Measurements from ENCODE around the gene EIF3B. TPM values are rescaled to one million over a fixed set of nuclear protein-coding genes. Genes with fewer than 3 reads are reported as not detected.
A peak's percentile ranks its signal among the peaks of the same experiment; 100 is the strongest.

The EIF3B gene
- total RNA-seq, 1 donor from 2014 or later: 89.5 TPM

DNA sequence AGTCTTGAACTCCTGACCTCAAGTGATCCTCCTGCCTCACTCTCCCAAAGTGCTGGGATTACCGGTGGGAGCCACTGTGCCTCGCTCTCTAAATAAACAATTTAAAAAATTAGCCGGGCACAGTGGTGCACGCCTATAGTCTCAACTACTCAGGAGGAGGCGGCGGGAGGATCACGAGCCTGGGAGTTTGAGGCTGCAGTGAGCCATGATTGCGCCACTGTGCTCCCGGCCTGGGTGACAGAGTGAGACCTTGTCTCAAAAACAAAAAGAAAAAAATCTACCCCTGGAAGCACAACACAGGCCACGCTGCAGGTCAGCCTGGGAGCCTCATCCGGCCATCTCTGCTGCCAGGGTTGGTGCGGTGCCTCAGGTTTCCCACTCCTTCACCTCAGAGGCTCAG is 3.8 kb upstream of the EIF3B start:
- H3K27ac ChIP-seq: no peak overlapping the region
- intact Hi-C loops (cut with DNase I): no loop called here
- no peak for TF ChIP-seq CTCF (IDR thresholded peaks at IDR 0.05)
- no peaks in the 10 kb centered on the region for H3K9me3 ChIP-seq
- no peaks in the 10 kb centered on the region for H3K27me3 ChIP-seq (ENCODE audit: low read depth)
- H3K4me3 ChIP-seq: no peak overlapping the region
- peaks cover 19% of the 10 kb centered on the region for H3K4me1 ChIP-seq
- no peaks in the 10 kb centered on the region for H3K36me3 ChIP-seq
- no peak for DNase-seq
- ATAC-seq: no peak

DNA sequence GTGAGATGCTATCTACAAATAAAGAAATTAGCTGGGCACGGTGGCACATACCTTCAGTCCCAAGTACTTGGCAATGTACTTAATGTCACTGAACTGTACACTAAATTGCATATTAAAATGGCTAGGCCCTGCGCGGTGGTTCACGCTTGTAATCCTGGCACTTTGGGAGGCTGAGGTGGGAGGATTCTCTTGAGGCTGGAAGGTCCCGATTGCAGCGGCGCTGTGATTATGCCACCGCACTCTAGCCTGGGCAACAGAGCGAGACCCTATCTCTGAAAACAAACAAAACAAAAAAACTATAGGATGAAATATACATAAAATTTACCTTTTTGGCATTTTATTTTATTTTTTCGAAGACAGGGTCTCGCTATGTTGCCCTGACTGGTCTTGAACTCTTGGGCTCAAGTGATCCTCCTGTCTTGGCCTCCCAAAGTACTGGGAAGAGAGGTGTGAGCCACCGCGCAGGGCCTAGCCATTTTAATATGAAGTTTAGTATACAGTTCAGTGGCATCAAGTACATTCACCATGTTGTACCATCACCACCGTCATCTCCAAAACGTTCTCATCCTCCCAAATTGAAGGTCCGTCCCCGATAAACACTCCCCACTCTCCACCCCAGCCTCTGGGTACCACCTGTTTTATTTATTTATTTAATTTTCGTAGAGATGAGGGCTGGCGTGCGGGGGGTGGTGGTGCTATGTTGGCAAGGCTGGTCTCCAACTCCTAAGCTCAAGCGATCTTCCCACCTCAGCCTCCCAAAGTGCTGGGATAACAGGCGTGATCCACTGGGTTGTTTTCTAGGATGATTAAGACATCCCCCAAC is 1.3 kb upstream of the EIF3B start:
- Histone ChIP-seq H3K4me3 (peak overlapping the region; percentile 90), H3K4me1 (peaks cover 38% of the 10 kb centered on the region), H3K9me3 (no peaks in the 10 kb centered on the region), H3K36me3 (no peaks in the 10 kb centered on the region), H3K27ac (peak overlapping the region; percentile 100), H3K27me3 (ENCODE audit: low read depth) (no peaks in the 10 kb centered on the region)
- no peak for DNase-seq
- ATAC-seq: peak in 1 of 2 donors; percentile 4
- intact Hi-C loops (cut with DNase I): no loop called here
- no peak for TF ChIP-seq CTCF (IDR thresholded peaks at IDR 0.05)

DNA sequence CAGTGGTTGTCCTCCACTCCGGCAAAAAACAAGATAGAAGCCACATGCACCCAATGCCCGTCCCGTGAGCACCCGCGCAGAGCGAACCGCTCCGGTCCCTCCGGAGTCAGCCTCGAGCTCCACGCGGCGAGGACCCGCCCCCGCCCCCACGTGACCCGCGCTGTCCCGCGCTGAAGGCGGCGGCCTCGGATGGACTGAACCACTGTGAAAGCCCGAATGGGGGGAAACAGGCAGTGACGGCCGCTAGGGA is 766 bp upstream of the EIF3B start:
- Histone ChIP-seq H3K9me3 (no peaks in the 10 kb centered on the region), H3K27ac (peak overlapping the region; percentile 100), H3K4me3 (peak overlapping the region; percentile 90), H3K27me3 (ENCODE audit: low read depth) (no peaks in the 10 kb centered on the region), H3K4me1 (peaks cover 44% of the 10 kb centered on the region), H3K36me3 (peaks cover 4% of the 10 kb centered on the region)
- TF ChIP-seq CTCF (IDR thresholded peaks at IDR 0.05): no peak
- DNase-seq (peak; percentile 93), ATAC-seq (peak; percentile 94)
- intact Hi-C loops (cut with DNase I): no loop called here

DNA sequence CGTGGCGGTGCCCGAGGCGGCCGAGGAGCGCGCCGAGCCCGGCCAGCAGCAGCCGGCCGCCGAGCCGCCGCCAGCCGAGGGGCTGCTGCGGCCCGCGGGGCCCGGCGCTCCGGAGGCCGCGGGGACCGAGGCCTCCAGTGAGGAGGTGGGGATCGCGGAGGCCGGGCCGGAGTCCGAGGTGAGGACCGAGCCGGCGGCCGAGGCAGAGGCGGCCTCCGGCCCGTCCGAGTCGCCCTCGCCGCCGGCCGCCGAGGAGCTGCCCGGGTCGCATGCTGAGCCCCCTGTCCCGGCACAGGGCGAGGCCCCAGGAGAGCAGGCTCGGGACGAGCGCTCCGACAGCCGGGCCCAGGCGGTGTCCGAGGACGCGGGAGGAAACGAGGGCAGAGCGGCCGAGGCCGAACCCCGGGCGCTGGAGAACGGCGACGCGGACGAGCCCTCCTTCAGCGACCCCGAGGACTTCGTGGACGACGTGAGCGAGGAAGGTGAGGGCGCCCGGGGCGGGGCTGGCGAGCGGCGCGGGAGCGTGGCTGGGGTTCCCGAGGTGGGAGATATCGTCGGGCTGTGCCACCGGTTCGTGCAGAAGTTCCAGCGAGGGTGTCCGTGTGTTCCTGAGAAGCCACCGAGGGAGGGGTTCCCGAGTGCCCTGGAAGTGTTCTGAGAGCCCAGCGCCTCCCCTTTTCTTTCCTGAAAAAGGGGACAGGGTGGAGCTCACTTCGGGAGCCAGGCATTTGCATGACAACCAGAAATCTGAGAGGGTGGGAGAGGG is 495 bp downstream of the EIF3B start:
- TF ChIP-seq CTCF (IDR thresholded peaks at IDR 0.05): no peak
- Histone ChIP-seq H3K9me3 (no peaks in the 10 kb centered on the region), H3K27me3 (ENCODE audit: low read depth) (no peaks in the 10 kb centered on the region), H3K4me1 (peaks cover 54% of the 10 kb centered on the region), H3K36me3 (peaks cover 13% of the 10 kb centered on the region), H3K27ac (peak overlapping the region; percentile 100), H3K4me3 (peak overlapping the region; percentile 90)
- no peak for DNase-seq
- intact Hi-C loops (cut with DNase I): no loop called here
- no peak for ATAC-seq

DNA sequence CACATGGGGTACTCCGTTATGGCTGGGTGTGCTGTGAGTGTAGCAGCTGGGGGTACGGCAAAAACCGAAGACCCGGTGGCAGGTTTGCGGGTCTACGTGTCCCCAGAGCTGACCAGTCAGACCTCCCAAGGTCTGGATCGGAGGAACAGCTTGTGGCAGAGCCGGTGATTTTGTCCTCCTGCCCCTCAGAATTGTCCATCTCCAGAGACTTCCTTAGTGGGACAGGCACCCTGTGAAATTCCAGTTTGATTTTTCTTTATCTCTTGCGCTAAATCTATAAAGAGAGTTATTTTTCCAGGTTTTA is 1.0 kb downstream of the EIF3B start:
- DNase-seq (no peak), ATAC-seq (no peak)
- Histone ChIP-seq H3K9me3 (no peaks in the 10 kb centered on the region), H3K4me1 (peaks cover 54% of the 10 kb centered on the region), H3K27me3 (ENCODE audit: low read depth) (no peaks in the 10 kb centered on the region), H3K4me3 (peak overlapping the region; percentile 90), H3K27ac (peak overlapping the region; percentile 100), H3K36me3 (peaks cover 18% of the 10 kb centered on the region)
- TF ChIP-seq CTCF (IDR thresholded peaks at IDR 0.05): no peak
- intact Hi-C loops (cut with DNase I): no loop called here
